Naive thymus-derived CD4-positive, alpha-beta T cell (primary cell): Measurements from ENCODE around the gene NFX1. TPM values are rescaled to one million over a fixed set of nuclear protein-coding genes. Genes with fewer than 3 reads are reported as not detected.
A peak's percentile ranks its signal among the peaks of the same experiment; 100 is the strongest.
"Not testable (repeated sequence)": the region's sequence is repeated elsewhere in the genome, so short reads cannot be mapped to it uniquely, and the experiment has no call there.

ENCODE experiments used
- ATAC-seq: fragments of 150-1000 bp; cut with Tn5 transposase; 2 replicates; pipeline ENCODE4 v1.10.0; 2021; ENCODE audit warnings: mild to moderate bottlenecking, moderate library complexity
- CTCF ChIA-PET: fragments of 350-600 bp; sonication (Branson Sonifier 250); formaldehyde crosslinking; loops from one replicate; lab custom pipeline; 2021; ENCODE audit warnings: antibody characterized with exemption; lab: Charles Lee
- POLR2A ChIA-PET: fragments of 350-600 bp; sonication (Branson Sonifier 250); formaldehyde crosslinking; loops from one replicate; lab custom pipeline; 2021; ENCODE audit warnings: antibody characterized with exemption, inconsistent platforms; lab: Charles Lee
- DNase-seq, 9 donors: peaks; one replicate each; pipeline versions ENCODE4 v3.0.0 to v3.0.0-alpha.2; 2020 to 2022; ENCODE audit warnings: mixed read lengths in 1 of 9
- H3K27ac ChIP-seq: one replicate; pipeline ENCODE4 v1.7.0; 2013; ENCODE audit warnings: mild to moderate bottlenecking, low read depth, low read length, moderate library complexity
- H3K27me3 ChIP-seq, 2 donors: one replicate each; pipeline ENCODE4 v1.7.0; 2013; ENCODE audit warnings: low read length in 2 of 2, mild to moderate bottlenecking in 2 of 2, moderate library complexity in 2 of 2; ENCODE audit not compliant: control insufficient read depth in 2 of 2, insufficient read depth in 2 of 2
- H3K36me3 ChIP-seq, 3 experiments: 1 replicate in 2 of 3; 2 replicates in 1 of 3; pipeline ENCODE4 v1.7.0; 2013; ENCODE audit warnings: low read length in 3 of 3, mild to moderate bottlenecking in 3 of 3, moderate library complexity in 1 of 3; ENCODE audit not compliant: insufficient read depth in 3 of 3, control insufficient read depth in 2 of 3
- H3K4me1 ChIP-seq, 2 donors: one replicate each; pipeline ENCODE4 v1.7.0; 2013; ENCODE audit warnings: low read length in 2 of 2, mild to moderate bottlenecking in 2 of 2, moderate library complexity in 1 of 2; ENCODE audit not compliant: control insufficient read depth in 2 of 2, insufficient read depth in 2 of 2
- H3K4me3 ChIP-seq: 2 replicates; pipeline ENCODE4 v1.7.0; 2013; ENCODE audit warnings: mild to moderate bottlenecking, low read length
- H3K9me3 ChIP-seq, 3 experiments: 1 replicate in 2 of 3; 2 replicates in 1 of 3; pipeline ENCODE4 v1.7.0; 2013; ENCODE audit warnings: low read length in 3 of 3; ENCODE audit not compliant: control insufficient read depth in 2 of 3
- H3K27ac Mint-ChIP-seq, 9 donors: one replicate each; pipeline ENCODE4 v1.8.0; 2020 to 2022; ENCODE audit warnings: mixed read lengths in 9 of 9, mild to moderate bottlenecking in 8 of 9, moderate library complexity in 5 of 9, inconsistent platforms in 2 of 9
- H3K27me3 Mint-ChIP-seq, 5 donors: one replicate each; pipeline ENCODE4 v1.8.0; 2021 to 2022; ENCODE audit warnings: mixed read lengths in 5 of 5, mild to moderate bottlenecking in 1 of 5
- H3K36me3 Mint-ChIP-seq, 5 donors: one replicate each; pipeline ENCODE4 v1.8.0; 2020 to 2022; ENCODE audit warnings: mixed read lengths in 5 of 5, mild to moderate bottlenecking in 3 of 5, inconsistent platforms in 1 of 5
- H3K4me1 Mint-ChIP-seq, 7 donors: one replicate each; pipeline ENCODE4 v1.8.0; 2020 to 2022; ENCODE audit warnings: mixed read lengths in 7 of 7, mild to moderate bottlenecking in 3 of 7, inconsistent platforms in 1 of 7
- H3K4me3 Mint-ChIP-seq, 10 donors: one replicate each; pipeline ENCODE4 v1.8.0; 2020 to 2022; ENCODE audit warnings: mild to moderate bottlenecking in 10 of 10, mixed read lengths in 10 of 10, moderate library complexity in 6 of 10, inconsistent platforms in 2 of 10
- H3K9me3 Mint-ChIP-seq, 11 donors: one replicate each; pipeline ENCODE4 v1.8.0; 2020 to 2022; ENCODE audit warnings: mixed read lengths in 11 of 11, mild to moderate bottlenecking in 4 of 11, inconsistent platforms in 1 of 11, moderate library complexity in 1 of 11
- intact Hi-C, 2 donors: fragments of 100-400 bp; cut with micrococcal nuclease; formaldehyde crosslinking; loops; one replicate each; pipeline ENCODE4 v1.15.1; 2023
- polyA plus RNA-seq, 2 donors: library from polyadenylated mRNA; unstranded; fragments of 300-500 nt; fragmentation: Illumina TruSeq; gene quantifications; one replicate each; pipeline ENCODE4 v1.2.3, GENCODE V29; 2021
- total RNA-seq, 6 experiments: library from RNA in 5 of 6; stranded (reverse) in 5 of 6; gene quantifications; 1 replicate in 5 of 6; 2 replicates in 1 of 6; pipeline ENCODE4 v1.2.3 and lab custom pipeline; 2021 to 2026

The NFX1 gene
- total and polyA plus RNA-seq, 7 experiments from 2014 or later = 30.1 to 65.4 (median 43.6) TPM

GRCh38 chr9:33354651-33355211 is 64.4 kb downstream of the NFX1 start:
- H3K27me3 ChIP-seq = no peaks in the 10 kb centered on the region
- DNase-seq = peak in 2 of 9 donors; percentile 6 to 29
- H3K27ac Mint-ChIP-seq = peak overlapping the region in 8 of 9 donors; percentile 42 to 82 (median 58)
- CTCF ChIA-PET = no interaction called here
- peaks cover 0 to 12% (median 8%) of the 10 kb centered on the region in 7 donors for H3K4me1 Mint-ChIP-seq
- no peaks in the 10 kb centered on the region for H3K9me3 ChIP-seq
- no peak overlapping the region for H3K4me3 ChIP-seq
- peaks cover 0 to 17% (median 0%) of the 10 kb centered on the region in 3 experiments for H3K36me3 ChIP-seq
- ATAC-seq = peak; percentile 67
- H3K27me3 Mint-ChIP-seq = no peaks in the 10 kb centered on the region
- peak overlapping the region in 1 of 10 donors; percentile 10 for H3K4me3 Mint-ChIP-seq
- POLR2A ChIA-PET = no interaction called here
- H3K4me1 ChIP-seq = no peaks in the 10 kb centered on the region
- H3K36me3 Mint-ChIP-seq = peaks cover 0 to 29% (median 24%) of the 10 kb centered on the region in 5 donors
- intact Hi-C loops = loop anchor here in 1 of 2 donors (1.0 kb wide), 1 partner anchor 21 kb away; no protein-coding TSS in a partner anchor
- H3K9me3 Mint-ChIP-seq = no peaks in the 10 kb centered on the region
- H3K27ac ChIP-seq = no peak overlapping the region

GRCh38 chr9:33355933-33356332 is 65.6 kb downstream of the NFX1 start:
- no peaks in the 10 kb centered on the region for H3K27me3 Mint-ChIP-seq
- Histone ChIP-seq H3K4me3 (no peak overlapping the region), H3K27ac (no peak overlapping the region), H3K9me3 (no peaks in the 10 kb centered on the region), H3K27me3 (no peaks in the 10 kb centered on the region), H3K36me3 (peaks cover 0 to 21% (median 0%) of the 10 kb centered on the region in 3 experiments), H3K4me1 (no peaks in the 10 kb centered on the region)
- no peak for ATAC-seq
- H3K9me3 Mint-ChIP-seq = no peaks in the 10 kb centered on the region
- POLR2A ChIA-PET = no interaction called here
- H3K36me3 Mint-ChIP-seq = peaks cover 0 to 29% (median 22%) of the 10 kb centered on the region in 5 donors
- no peak overlapping the region for H3K4me3 Mint-ChIP-seq
- H3K4me1 Mint-ChIP-seq = peaks cover 0 to 12% (median 8%) of the 10 kb centered on the region in 7 donors
- DNase-seq = no peak
- CTCF ChIA-PET = no interaction called here
- H3K27ac Mint-ChIP-seq = no peak overlapping the region
- intact Hi-C loops = loop anchor here in 1 of 2 donors (1.0 kb wide), 1 partner anchor 19 kb away; no protein-coding TSS in a partner anchor

GRCh38 chr9:33358641-33359040 is 68.3 kb downstream of the NFX1 start:
- CTCF ChIA-PET = not testable (repeated sequence)

GRCh38 chr9:33364127-33364526 is 73.8 kb downstream of the NFX1 start:
- no peaks in the 10 kb centered on the region for H3K9me3 ChIP-seq
- no peak overlapping the region for H3K27ac ChIP-seq
- H3K9me3 Mint-ChIP-seq = no peaks in the 10 kb centered on the region
- ATAC-seq (no peak), DNase-seq (no peak)
- H3K4me1 ChIP-seq = no peaks in the 10 kb centered on the region
- H3K4me3 ChIP-seq = no peak overlapping the region
- no peaks in the 10 kb centered on the region for H3K27me3 Mint-ChIP-seq
- ChIA-PET POLR2A (no interaction called here), CTCF (no interaction called here)
- peaks cover 8 to 60% (median 10%) of the 10 kb centered on the region in 3 experiments for H3K36me3 ChIP-seq
- peak overlapping the region in 4 of 9 donors; percentile 13 to 26 (median 19) for H3K27ac Mint-ChIP-seq
- no peaks in the 10 kb centered on the region for H3K27me3 ChIP-seq
- H3K4me1 Mint-ChIP-seq = no peaks in the 10 kb centered on the region
- no peak overlapping the region for H3K4me3 Mint-ChIP-seq
- peaks cover 4 to 48% (median 10%) of the 10 kb centered on the region in 5 donors for H3K36me3 Mint-ChIP-seq
- intact Hi-C loops = no loop called here

More at GRCh38 chr9:33358641-33359040, 68.3 kb downstream of the NFX1 start:
- H3K9me3 Mint-ChIP-seq, H3K27me3 Mint-ChIP-seq, H3K27ac Mint-ChIP-seq, H3K4me3 ChIP-seq, H3K4me3 Mint-ChIP-seq, H3K27ac ChIP-seq, H3K27me3 ChIP-seq, intact Hi-C loops, POLR2A ChIA-PET, DNase-seq, H3K9me3 ChIP-seq, H3K4me1 ChIP-seq, ATAC-seq: not testable (repeated sequence)
- peaks cover 0 to 28% (median 24%) of the 10 kb centered on the region in 5 donors for H3K36me3 Mint-ChIP-seq
- H3K36me3 ChIP-seq = peaks cover 0 to 21% (median 2%) of the 10 kb centered on the region in 3 experiments
- peaks cover 0 to 12% (median 8%) of the 10 kb centered on the region in 7 donors for H3K4me1 Mint-ChIP-seq

GRCh38 chr9:33364814-33365213 is 74.5 kb downstream of the NFX1 start:
- H3K4me3 ChIP-seq, H3K9me3 ChIP-seq, H3K27ac ChIP-seq, H3K9me3 Mint-ChIP-seq, DNase-seq, H3K4me1 ChIP-seq, H3K27me3 Mint-ChIP-seq, ATAC-seq, intact Hi-C loops, H3K27me3 ChIP-seq, H3K4me1 Mint-ChIP-seq, H3K4me3 Mint-ChIP-seq: not testable (repeated sequence)
- Mint-ChIP-seq H3K27ac (peak overlapping the region in 2 of 9 donors; percentile 13 to 14), H3K36me3 (peaks cover 4 to 52% (median 12%) of the 10 kb centered on the region in 5 donors)
- H3K36me3 ChIP-seq = peaks cover 9 to 63% (median 10%) of the 10 kb centered on the region in 3 experiments
- ChIA-PET CTCF (interaction anchor here (0.9 kb wide), 1 partner anchor 103 kb away, joined by 3 read pairs; no protein-coding TSS in a partner anchor), POLR2A (interaction anchor here (0.6 kb wide), 1 partner anchor 58 kb away, joined by 3 read pairs; no protein-coding TSS in a partner anchor)

GRCh38 chr9:33366979-33367480 is 76.7 kb downstream of the NFX1 start:
- H3K4me3 Mint-ChIP-seq = no peak overlapping the region
- no peak for DNase-seq
- H3K36me3 Mint-ChIP-seq = peaks cover 12 to 57% (median 15%) of the 10 kb centered on the region in 5 donors
- Histone ChIP-seq H3K4me3 (no peak overlapping the region), H3K4me1 (no peaks in the 10 kb centered on the region), H3K9me3 (no peaks in the 10 kb centered on the region), H3K27me3 (no peaks in the 10 kb centered on the region), H3K36me3 (peaks cover 12 to 81% (median 14%) of the 10 kb centered on the region in 3 experiments), H3K27ac (no peak overlapping the region)
- CTCF ChIA-PET = no interaction called here
- H3K27me3 Mint-ChIP-seq = no peaks in the 10 kb centered on the region
- POLR2A ChIA-PET = interaction anchor here (0.8 kb wide), 1 partner anchor 13 kb away, joined by 4 read pairs; no protein-coding TSS in a partner anchor
- H3K27ac Mint-ChIP-seq = peak overlapping the region in 5 of 9 donors; percentile 32 to 61 (median 56)
- no peaks in the 10 kb centered on the region for H3K9me3 Mint-ChIP-seq
- ATAC-seq = no peak
- H3K4me1 Mint-ChIP-seq = peaks cover 0 to 4% (median 0%) of the 10 kb centered on the region in 7 donors
- intact Hi-C loops = no loop called here
